Measurements from ENCODE around the gene LOX.
"Not testable (repeated sequence)": the region's sequence is repeated elsewhere in the genome, so short reads cannot be mapped to it uniquely, and the experiment has no call there.

Gene LOX

DNA sequence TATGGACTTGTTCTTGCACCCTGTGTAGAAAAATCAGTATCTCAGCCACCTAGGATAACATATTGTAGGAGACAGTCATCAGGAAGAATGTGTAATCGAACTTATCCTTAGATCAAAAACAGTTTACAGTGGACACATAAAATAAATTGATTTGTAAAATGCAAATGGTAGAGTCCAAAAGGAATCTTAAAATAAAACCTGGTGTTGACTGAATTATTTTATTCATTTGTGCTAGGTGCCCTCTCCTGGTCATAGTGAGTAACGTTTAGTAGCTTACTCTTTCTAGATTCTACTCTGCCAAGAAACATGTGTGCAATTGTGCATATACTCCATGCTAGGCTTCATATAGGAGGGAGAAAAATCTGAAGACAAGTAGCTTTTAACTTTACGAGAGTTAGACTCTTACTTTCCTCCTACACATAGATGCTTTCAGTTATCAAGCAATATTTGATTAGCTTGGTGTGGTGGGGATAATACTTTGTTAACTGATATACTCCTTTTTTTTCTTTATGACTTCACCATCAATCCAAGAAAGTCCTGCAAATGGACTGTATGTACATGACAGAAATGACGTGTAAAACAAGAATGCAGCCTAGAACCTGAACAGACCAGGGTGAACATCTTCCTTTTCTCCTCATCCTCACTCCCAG is 23.7 kb upstream of the LOX start:
- intact Hi-C loops (cut with DNase I) = no loop called here
- DNase-seq = peak in 2 of 42 donors; percentile 25 to 30

DNA sequence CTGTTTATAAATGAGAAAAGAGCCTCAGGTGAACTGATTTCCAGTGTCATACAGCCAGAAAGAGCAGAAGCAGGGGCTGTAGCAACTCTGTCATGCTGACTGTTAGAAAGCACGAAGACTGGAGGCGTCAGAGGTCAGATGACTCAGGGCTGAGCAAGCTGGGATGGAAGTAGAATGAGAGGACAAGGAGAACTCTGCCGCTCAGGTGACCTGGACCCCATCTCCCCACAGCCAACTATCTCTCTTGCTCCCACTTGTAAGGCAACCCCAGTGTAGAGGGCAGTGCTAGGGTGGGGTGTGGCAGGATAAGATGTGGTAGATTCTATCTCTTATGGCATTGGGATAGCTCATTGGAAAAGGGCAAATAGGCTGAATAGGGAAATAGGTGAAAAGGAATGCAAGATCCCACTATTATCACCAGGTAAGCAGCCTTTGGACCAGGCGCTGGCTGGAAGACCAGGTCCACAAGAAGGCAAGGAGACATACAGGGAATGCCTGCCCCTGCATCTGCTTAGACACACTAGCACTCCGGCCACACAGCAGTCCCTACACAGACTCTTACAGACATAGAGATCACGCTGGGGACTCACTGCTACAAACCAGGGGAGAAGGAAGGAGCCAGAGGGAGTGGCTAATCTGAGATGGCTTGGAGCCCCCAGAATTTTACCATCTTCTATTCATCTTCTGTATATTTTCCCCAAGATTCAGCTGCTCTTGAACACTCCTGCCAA is 21.2 kb upstream of the LOX start:
- DNase-seq = no peak
- intact Hi-C loops (cut with DNase I) = no loop called here

DNA sequence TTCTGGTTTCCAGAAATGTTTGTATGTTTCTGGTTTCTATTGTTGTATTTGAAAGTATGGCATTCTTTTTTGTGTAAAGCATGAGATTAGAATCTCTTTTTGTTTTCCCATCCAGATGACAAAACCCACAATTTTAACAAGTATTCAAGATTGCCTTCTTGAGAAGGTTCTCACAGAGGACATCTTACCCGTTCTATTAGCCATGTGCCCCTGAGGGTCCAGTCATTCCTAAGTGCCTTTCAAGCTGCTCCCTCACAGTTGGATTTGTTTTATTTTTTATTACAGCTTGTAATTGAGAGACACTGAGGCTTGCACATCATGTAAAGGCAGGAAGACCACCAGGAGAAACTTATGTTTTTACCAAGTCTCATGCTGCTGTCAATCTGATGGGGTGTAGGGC is 19.3 kb upstream of the LOX start:
- intact Hi-C loops (cut with DNase I) = no loop called here
- DNase-seq = no peak

DNA sequence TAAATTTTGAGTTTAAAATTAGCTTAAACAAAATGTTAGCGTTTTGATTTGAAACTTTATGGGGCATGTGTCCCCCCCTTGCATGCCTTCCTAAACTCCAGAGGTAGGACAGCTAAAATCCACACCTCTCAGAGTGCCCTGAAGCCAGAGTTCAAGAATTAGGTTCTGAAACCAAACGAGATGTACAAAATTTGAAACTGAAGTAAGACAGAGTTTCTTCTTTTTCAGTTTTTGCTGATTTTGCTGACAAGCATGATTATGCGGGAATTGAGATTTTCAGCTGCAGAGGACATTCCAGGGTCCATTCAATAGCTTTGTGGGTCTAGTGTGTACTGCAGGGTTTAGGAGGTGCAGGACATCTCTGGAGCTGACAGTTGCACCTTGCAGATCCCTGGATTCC is 17.1 kb upstream of the LOX start:
- intact Hi-C loops (cut with DNase I) = no loop called here
- no peak for DNase-seq

DNA sequence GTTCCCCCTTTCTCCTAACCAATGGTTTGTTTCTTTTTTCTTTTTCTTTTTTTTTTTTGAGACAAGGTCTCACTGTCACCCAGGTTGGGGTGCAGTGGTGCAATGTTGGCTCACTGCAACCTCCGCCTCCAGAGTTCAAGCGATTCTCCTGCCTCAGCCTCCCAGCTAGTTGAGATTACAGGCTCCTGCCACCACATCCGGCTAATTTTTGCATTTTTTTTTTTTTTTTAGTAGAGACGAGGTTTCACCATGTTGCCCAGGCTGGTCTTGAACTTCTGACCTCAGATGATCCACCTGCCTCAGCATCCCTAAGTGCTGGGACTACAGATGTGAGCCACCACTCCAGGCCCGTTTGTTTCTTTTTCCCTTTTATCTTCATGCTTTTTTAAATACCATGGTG is 16.2 kb upstream of the LOX start:
- DNase-seq; intact Hi-C loops (cut with DNase I): not testable (repeated sequence)

DNA sequence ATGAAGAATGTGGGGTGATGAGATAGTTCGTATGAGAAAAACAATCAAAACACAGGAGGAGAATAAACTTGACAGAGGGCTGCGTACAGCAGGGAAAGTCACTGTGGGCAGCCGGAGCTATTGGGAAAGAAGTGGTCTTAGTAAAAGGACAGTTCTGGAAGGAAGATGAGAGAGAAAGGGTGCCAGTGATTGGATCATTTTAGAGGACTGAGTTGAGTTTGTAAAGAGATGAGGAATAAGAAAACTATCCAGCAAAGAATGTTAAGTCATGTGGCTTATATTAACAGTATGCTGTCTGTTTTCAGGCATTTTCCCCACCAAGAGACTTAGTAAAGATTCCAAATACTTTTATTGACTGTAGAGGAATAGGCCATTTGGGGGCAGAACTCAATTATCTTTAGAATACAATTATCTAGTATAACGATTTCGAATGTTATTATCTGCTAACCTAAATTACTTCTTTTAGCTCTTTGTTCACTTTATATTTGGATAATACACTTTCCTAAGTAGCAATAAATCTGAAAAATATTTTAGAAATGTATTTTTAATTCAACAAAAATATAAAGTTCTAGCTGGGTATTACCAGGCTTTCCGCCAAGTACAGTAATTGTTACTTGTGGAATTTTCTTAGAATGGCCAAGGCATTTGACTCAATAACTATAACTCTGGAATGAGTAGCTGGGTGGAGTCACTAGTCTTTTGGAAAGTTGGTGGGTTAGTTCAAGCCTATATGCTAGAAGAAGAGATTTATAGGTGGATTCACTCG is 15.5 kb upstream of the LOX start:
- DNase-seq = no peak
- intact Hi-C loops (cut with DNase I) = no loop called here

DNA sequence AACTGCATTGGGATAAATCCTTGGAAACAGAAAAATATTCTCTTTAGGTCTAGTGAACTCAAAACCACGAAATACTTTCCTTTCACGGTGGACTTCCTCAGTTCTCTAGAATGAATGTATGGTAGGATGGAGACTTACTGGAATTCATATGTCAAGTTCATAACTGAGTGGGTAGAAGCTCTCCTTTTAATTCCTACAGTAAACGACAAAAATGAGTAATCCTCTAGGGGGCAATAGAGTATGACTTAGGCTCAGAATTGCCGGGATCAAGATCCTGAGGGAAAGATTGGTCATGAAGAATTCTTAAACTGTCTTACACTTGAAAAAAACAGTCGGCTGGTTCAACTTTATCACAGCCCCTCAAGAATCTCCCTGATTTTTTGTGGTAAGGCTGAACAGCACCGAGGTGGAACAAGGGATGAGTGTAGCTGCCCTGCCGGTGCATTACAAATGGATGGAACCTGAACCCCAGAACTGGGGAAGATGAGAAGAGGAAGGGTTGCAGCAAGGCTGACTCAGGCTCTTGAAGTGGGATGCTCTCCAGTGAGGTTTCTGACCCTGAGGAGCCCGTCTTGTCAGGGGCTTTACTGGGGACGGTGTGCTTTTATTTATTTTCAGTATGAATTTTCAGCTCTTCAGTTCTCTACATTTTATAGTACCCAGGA is 14.0 kb upstream of the LOX start:
- no peak for DNase-seq
- intact Hi-C loops (cut with DNase I) = no loop called here

DNA sequence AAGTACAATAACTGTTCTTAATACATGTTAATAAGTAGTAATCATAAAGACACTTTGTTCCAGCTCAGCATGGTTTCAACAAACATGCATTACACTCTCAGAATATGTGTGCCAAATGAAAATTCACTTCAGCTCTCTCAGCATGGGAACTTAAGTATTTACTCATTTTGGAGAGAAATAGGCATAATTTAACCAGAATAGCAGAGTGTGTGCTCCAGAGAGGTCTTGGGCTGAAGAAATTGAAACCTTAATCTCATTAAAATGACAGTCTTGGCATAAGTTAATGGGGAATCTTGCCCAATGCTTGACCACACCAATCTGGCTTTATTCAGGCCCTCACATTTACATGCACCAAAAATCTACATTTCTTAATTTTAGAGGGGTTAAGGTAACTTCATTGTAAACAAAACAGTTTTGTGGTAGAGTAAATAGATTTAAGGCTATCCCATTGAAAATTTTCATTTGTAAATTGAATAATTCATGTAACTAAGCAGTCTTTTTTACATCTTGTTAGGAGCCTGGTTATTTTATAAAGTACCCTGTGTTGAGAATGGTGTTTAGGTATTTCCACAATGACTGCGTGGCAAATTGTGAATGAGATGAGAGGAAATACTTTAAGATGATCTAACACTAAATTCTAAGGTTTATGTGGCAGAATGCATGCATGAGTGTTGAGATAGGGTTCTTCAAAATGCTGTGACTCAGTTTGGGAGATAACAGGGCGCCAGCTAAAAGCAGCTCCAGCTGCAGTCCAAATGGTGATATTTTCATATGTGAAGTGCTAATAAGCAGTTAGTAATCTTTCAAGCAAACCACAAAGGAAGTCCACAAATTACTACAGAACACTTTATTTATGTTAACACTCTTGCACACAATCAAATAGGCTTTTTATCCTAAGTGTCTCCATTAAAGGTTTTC is 11.3 kb upstream of the LOX start:
- no peak for DNase-seq
- intact Hi-C loops (cut with DNase I) = no loop called here

DNA sequence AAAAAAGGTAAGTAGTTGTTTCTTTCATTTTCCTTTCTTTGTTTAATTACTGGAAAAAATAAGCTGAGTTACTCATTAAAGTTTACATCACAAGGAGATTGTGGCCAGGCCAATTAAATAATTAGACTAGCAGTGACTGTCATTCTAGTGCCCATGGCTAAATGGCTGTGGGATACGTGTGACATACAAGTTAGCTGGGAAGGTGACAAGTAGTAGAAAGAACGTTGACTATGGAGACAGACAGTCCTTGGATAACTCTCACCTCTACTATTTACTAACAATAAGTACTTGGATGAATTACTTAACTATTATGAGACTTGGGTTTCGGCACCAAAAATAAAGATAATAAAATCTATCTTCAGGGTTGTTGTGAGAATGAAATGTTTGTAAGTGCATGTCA is 7.0 kb upstream of the LOX start:
- DNase-seq = no peak
- intact Hi-C loops (cut with DNase I) = no loop called here

DNA sequence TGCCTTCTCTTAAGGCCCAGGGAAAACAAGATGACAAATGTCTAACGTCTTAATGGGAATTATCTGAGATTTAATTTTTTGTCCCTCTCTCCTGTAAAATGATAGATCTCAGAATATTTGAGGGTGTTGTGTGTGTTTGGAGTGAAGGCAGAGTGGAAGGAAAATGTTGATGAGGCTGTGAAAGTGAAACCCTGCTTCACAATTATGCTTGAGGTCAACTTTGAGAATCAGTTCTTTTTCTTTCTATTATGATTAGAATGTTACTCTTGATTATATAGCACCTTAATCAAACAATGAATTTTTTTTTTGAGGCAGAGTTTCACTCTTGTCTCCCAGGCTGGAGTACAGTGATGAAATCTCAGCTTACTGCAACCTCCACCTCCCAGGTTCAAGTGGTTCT is 5.5 kb upstream of the LOX start:
- DNase-seq = no peak
- intact Hi-C loops (cut with DNase I) = no loop called here

DNA sequence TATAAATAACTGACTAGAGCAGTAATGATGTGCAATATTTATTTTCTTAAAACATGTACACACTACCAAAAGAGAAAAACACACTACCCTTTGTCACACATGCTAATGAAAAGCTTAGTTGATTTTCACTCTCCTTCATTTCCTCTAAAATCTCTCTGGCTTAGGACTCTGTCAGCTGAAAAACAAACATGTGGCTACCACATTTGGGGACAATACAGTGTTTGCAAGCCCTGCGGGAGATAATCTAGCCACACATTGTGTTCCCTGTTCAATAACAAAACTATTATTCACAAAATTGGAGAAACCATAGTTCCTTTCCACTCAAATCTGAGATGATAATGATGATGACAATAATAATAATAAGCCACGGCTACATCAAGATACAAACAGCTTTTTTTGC is 3.5 kb upstream of the LOX start:
- DNase-seq = no peak
- intact Hi-C loops (cut with DNase I) = no loop called here

DNA sequence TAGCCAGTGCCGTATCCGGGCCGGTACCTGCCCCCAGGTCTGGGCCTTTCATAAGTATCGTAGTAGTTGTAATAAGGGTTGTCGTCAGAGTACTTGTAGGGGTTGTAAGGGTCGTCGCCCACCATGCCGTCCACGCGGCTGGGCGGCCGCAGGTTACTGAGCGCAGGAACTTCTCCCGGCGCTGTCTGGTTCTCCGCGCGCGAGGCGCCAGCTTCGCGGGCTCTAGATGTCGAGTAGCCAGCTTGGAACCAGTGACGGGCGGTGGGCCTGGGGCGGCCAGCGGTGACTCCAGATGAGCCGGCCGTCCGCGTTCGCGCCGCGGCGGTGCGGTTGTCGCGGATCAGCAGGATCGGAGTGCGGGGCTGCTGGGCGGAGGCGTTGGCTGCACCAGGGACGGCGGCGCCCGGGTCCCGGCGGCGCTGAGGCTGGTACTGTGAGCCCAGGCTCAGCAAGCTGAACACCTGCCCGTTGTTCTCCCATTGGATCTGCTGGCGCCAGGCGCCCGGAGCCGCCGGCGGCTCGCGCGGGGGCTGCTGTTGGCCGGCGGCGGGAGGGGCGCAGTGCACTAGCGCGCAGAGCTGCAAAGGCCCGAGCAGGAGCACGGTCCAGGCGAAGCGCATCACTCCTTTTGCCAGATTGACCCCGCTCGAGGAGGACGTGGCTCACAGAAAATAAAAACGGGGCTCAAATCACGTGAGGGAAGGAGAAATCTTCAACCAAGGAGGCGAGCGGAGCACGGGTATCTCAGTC is 518 bp downstream of the LOX start:
- intact Hi-C loops (cut with DNase I) = no loop called here
- peak in 14 of 42 donors; percentile 2 to 45 (median 16) for DNase-seq

DNA sequence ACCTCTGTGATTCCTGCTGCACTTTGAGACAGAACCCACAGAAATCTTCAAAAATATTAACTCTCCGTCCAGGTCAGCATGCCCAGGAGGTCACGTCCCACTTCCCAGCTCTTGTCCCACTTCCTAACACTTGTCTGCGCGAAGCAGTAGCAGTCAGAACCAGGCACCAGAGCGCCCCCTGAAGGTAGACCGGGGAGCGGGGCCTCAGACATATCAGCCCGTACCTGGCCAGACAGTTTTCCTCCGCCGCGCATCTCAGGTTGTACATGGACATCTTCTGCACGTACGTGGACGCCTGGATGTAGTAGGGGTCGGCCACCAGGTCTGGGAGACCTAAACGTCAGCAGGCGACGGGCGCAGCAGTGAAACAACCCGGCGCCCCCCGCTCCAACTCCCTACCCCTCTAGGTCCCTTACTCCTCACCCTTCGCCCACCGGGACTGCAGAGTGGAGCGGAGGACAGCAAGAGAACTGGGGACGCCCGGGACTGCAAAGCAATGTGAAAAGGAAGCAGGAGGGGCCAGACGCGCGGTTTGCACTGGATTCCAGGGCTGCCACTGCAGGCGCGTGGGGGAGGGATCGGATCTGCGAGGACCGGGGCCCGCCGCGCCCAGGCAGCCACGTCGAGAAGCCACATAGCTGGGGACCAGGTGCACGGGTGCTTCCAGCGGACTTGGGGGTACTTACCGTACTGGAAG is 1.2 kb downstream of the LOX start:
- DNase-seq = peak; percentile 63 to 87 (median 77)
- intact Hi-C loops (cut with DNase I) = no loop called here

DNA sequence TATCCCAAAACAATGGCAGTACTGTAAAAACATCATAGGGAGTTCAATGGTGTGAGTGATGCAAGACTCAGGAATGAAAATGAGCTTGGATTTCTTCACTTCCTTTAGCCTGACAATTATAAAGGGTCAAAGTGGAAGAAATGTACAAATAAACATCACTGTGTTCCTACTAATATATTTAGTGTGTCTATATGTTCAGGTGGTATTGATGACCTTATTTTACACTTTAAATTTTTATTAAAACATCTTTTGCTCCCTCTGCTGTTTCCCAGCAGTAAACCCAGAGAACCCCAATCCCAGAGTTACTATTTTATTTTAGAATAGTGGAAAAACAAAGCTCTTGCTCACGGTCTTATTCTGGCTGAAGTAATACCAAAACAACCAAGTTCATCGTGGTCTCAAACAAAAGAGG is 2.0 kb downstream of the LOX start:
- DNase-seq = no peak
- intact Hi-C loops (cut with DNase I) = no loop called here

DNA sequence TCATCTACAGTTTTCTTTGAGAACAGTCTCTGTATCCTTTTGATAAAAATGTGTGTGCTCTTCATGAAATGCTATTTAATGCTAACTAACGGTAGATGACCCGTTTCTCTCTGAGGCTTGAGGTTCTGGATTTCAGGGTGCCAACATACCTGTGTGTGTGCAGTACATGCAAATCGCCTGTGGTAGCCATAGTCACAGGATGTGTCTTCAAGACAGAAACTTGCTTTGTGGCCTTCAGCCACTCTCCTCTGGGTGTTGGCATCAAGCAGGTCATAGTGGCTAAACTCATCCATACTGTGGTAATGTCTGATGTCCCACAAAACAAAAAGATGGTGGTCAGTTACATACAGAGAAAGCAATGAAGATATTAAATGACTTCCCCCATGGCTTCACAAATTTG is 4.2 kb downstream of the LOX start:
- intact Hi-C loops (cut with DNase I) = no loop called here
- DNase-seq = no peak

DNA sequence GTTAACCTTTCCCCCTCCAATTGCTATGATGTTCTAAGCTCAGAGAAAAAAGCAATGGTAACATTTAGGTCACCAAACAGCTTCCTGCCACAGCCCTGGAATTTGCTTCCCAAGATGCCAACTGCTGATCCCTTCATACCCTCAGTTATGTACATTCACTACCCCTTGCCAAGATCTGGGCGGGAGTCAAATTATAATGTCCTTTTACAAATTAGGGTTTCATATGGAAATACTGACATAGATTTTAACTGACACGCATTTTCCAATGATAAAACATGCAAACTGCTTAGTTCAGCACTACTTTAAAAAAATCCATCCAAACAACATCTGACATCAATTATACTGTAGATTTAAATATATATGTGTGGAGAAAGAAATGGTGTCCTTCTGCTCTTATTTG is 5.0 kb downstream of the LOX start:
- DNase-seq = no peak
- intact Hi-C loops (cut with DNase I) = no loop called here

DNA sequence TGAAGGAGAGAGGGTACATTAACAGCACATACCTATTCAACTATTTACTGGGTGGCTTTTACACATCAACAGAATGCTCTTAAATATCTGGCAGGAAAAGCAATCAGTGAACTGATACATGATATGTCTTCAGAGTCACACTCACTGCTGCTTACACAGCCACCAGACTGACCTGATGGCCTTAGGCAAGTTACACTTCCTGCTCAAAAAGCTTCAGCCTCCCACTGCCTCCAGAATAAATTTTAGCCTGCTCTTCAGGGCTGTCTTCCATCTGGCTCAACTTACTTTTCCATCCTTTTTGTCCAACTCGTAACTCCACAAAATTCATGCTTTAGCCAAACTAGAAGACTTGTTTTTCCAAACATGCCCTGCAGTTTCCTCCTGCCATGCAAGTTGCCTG is 10.7 kb downstream of the LOX start:
- intact Hi-C loops (cut with DNase I) = no loop called here
- DNase-seq = no peak

DNA sequence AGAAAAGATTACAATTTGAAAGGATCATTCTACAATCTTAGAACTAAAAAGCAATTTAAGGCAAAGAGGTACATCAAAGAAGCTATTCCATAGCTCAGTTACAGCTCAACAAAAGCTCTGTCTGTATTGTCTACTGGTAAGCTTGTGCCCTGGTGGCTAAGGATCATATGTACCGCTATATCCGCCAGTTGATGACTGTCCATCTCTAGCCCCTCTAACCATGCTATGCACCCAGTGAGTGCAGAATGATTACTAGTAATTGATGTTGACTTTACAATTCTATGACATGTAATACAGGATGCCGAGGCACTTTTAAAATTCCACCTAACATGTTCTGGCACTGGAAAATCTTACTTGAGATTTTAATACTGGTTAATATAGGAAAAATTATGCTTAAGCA is 13.1 kb downstream of the LOX start:
- intact Hi-C loops (cut with DNase I) = no loop called here
- no peak for DNase-seq

All from head of caudate nucleus (tissue), 42 donors.